HepG2 (cell line): Measurements from ENCODE around the gene NBPF1. TPM values are rescaled to one million over a fixed set of nuclear protein-coding genes. Genes with fewer than 3 reads are reported as not detected.

ENCODE experiments used
- CEBPB ChIP-seq: IDR thresholded peaks from 2 replicates; pipeline ENCODE4 v1.6.1; 2011; ENCODE audit warnings: low read depth, low read length, improper control_type of control experiment, borderline replicate concordance
- IRF2 ChIP-seq: IDR thresholded peaks from 2 replicates; pipeline ENCODE4 v1.6.1; 2018; ENCODE audit warnings: missing genetic modification reagents, missing compliant biosample characterization
- NFATC3 ChIP-seq: sonication (generic); formaldehyde crosslinking; IDR thresholded peaks from 2 replicates; pipeline ENCODE4 v1.5.1; 2020; ENCODE audit warnings: mild to moderate bottlenecking, missing genetic modification reagents
- PRMT3 ChIP-seq: sonication (generic); formaldehyde crosslinking; IDR thresholded peaks from 2 replicates; pipeline ENCODE4 v1.8.1; 2022; ENCODE audit warnings: low read depth, mild to moderate bottlenecking, moderate library complexity, missing genetic modification reagents, borderline replicate concordance
- SP5 ChIP-seq: IDR thresholded peaks from 2 replicates; pipeline ENCODE4 v1.6.1; 2016; ENCODE audit warnings: low read depth, borderline replicate concordance
- ZNF724P ChIP-seq: sonication (generic); formaldehyde crosslinking; IDR thresholded peaks from 2 replicates; pipeline ENCODE4 v1.8.0; 2022; ENCODE audit warnings: missing genetic modification reagents, borderline replicate concordance
- polyA plus RNA-seq, 8 experiments: library from polyadenylated mRNA; depleted of rRNA in 3 of 8; stranded (reverse) in 7 of 8; unstranded in 1 of 8; fragments of >200 nt; fragmentation: Illumina TruSeq in 4 of 8; extraction: Trizol in 4 of 8; gene quantifications; 2 replicates each; pipeline versions ENCODE4 v1.2.1 to v1.2.3, GENCODE V29; 2011 to 2016; ENCODE audit warnings: low read depth in 4 of 8, missing spikeins in 1 of 8, mixed read lengths in 1 of 8; ENCODE audit not compliant: insufficient read depth in 1 of 8
- total RNA-seq, 5 experiments: library from RNA; depleted of rRNA; stranded (reverse); fragments of >200 nt; fragmentation: Illumina TruSeq; extraction: Trizol; gene quantifications; 2 replicates each; pipeline ENCODE4 v1.2.3, GENCODE V29; 2016; ENCODE audit warnings: low read depth in 1 of 5
- TF ChIP-seq, protein P1 (sequence below): sonication (generic); formaldehyde crosslinking; IDR thresholded peaks from 2 replicates; pipeline ENCODE4 v1.4.0; 2020; ENCODE audit warnings: mild to moderate bottlenecking, missing genetic modification reagents
- TF ChIP-seq, protein P2 (sequence below): IDR thresholded peaks from 2 replicates; pipeline ENCODE4 v1.6.1; 2016

The NBPF1 gene
- total and polyA plus RNA-seq, 2 of the 13 experiments (the other 11 are each of a cell fraction or from before 2014, with no cell fraction given): 30.3 to 35.6 TPM

DNA sequence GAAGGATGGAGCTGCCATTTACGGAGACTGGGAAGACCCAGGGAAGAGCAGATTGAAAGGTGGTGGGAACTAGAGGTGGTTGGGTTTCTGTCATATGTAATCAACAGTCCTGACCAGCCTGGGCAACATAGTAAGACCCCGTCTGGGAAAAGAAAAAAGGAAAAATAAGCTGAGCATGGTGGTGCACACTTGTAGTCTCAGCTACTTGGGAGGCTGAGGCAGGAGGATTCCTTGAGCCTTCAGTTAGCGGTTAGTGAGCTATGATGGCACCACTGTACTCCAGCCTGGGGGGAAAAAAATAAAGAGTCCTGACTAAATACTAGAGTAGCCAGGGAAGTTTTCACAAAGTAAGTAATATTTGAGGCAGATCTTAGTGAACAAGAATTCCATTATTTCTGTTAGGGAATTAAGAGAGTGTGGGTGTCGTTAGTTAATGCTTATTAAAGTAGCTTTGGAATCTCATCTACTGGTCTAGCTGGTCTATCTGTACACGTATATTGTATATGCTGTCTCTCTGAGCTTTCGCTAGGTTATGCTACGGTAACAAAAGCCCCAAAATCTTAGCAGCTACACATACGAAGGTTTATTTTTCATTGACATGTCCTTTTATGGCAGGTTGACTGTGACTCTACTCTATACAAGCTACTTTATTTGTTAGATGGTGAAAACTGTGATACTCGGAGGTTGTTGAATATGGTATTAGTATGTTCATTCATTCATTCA lies 4.4 kb downstream of the NBPF1 start (continued):
- TF ChIP-seq, protein P1, sequence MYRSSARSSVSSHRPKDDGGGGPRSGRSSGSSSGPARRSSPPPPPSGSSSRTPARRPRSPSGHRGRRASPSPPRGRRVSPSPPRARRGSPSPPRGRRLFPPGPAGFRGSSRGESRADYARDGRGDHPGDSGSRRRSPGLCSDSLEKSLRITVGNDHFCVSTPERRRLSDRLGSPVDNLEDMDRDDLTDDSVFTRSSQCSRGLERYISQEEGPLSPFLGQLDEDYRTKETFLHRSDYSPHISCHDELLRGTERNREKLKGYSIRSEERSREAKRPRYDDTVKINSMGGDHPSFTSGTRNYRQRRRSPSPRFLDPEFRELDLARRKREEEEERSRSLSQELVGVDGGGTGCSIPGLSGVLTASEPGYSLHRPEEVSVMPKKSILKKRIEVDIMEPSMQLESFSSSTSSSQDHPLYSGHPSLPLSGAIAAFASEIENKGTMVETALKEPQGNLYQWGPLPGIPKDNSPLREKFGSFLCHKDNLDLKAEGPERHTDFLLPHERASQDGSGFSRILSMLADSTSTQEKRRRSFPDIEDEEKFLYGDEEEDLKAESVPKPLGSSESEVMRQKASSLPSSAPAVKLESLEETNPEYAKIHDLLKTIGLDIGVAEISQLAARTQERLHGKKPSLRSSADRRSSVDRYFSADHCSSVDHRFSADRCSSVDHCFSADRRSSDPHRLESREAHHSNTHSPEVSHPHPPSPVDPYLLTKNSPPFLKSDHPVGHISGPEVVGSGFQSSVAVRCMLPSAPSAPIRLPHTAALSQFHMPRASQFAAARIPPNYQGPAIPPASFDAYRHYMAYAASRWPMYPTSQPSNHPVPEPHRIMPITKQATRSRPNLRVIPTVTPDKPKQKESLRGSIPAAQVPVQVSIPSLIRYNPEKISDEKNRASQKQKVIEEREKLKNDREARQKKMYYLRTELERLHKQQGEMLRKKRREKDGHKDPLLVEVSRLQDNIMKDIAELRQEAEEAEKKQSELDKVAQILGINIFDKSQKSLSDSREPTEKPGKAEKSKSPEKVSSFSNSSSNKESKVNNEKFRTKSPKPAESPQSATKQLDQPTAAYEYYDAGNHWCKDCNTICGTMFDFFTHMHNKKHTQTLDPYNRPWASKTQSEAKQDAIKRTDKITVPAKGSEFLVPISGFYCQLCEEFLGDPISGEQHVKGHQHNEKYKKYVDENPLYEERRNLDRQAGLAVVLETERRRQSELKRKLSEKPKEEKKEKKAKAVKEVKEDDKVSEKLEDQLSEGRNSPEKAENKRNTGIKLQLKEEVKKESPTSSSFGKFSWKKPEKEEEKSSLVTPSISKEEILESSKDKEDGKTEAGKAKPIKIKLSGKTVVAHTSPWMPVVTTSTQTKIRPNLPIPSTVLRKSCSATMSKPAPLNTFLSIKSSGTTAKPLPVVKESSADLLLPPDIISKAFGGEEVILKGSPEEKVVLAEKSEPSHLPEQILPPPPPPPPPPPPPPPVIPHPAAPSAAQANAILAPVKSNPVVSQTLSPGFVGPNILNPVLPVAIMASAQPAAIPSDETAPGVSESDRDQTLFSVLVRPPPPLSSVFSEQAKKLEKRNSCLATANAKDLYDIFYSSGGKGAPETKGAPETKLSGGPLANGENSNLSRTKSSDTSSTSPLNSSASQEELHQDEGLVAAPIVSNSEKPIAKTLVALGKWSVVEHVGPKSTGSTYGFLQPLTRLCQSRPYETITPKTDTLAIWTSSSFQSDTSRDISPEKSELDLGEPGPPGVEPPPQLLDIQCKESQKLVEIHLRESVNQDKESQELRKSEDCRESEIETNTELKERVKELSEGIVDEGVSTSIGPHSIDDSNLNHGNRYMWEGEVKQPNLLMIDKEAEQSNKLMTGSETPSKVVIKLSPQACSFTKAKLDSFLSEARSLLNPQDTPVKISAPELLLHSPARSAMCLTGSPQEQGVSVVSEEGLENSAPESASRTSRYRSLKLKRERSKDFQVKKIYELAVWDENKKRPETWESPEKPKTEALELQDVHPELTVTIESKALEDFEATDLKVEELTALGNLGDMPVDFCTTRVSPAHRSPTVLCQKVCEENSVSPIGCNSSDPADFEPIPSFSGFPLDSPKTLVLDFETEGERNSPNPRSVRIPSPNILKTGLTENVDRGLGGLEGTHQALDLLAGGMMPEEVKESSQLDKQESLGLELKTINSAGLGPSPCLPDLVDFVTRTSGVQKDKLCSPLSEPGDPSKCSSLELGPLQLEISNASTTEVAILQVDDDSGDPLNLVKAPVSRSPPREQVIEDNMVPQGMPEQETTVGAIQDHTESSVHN: no peak
- TF ChIP-seq, protein P2, sequence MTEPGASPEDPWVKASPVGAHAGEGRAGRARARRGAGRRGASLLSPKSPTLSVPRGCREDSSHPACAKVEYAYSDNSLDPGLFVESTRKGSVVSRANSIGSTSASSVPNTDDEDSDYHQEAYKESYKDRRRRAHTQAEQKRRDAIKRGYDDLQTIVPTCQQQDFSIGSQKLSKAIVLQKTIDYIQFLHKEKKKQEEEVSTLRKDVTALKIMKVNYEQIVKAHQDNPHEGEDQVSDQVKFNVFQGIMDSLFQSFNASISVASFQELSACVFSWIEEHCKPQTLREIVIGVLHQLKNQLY (CRISPR knock-in tag): no peak
- TF ChIP-seq PRMT3 (CRISPR knock-in tag) (no peak), CEBPB (no peak), ZNF724P (CRISPR knock-in tag) (0 out of 2 replicates have a peak, but pooled peaks have one; percentile 62), SP5 (CRISPR knock-in tag) (no peak), NFATC3 (CRISPR knock-in tag) (no peak), IRF2 (CRISPR knock-in tag) (no peak)
